ENCODE measurements around the gene LGMN. TPM values are rescaled to one million over a fixed set of nuclear protein-coding genes. Genes with fewer than 3 reads are reported as not detected.
"Not testable (repeated sequence)": the region's sequence is repeated elsewhere in the genome, so short reads cannot be mapped to it uniquely, and the experiment has no call there.

LGMN gene
- total and polyA plus RNA-seq, 8 donors = 75.4 to 251 (median 97.1) TPM

- no peaks in the 10 kb centered on the region for H3K9me3 ChIP-seq
- peaks cover 0 to 19% of the 10 kb centered on the region in 2 donors for H3K4me1 ChIP-seq
- DNase-seq (no peak), ATAC-seq (no peak)
- intact Hi-C loops (cut with DNase I) = loop anchor here in 1 of 2 donors (10.0 kb wide), 1 partner anchor 550 kb away; no protein-coding TSS in a partner anchor
- TF ChIP-seq, protein P1, sequence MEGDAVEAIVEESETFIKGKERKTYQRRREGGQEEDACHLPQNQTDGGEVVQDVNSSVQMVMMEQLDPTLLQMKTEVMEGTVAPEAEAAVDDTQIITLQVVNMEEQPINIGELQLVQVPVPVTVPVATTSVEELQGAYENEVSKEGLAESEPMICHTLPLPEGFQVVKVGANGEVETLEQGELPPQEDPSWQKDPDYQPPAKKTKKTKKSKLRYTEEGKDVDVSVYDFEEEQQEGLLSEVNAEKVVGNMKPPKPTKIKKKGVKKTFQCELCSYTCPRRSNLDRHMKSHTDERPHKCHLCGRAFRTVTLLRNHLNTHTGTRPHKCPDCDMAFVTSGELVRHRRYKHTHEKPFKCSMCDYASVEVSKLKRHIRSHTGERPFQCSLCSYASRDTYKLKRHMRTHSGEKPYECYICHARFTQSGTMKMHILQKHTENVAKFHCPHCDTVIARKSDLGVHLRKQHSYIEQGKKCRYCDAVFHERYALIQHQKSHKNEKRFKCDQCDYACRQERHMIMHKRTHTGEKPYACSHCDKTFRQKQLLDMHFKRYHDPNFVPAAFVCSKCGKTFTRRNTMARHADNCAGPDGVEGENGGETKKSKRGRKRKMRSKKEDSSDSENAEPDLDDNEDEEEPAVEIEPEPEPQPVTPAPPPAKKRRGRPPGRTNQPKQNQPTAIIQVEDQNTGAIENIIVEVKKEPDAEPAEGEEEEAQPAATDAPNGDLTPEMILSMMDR (IDR thresholded peaks at IDR 0.05) = no peak
- H3K27ac ChIP-seq = no peak overlapping the region
- no peaks in the 10 kb centered on the region for H3K27me3 ChIP-seq
- H3K36me3 ChIP-seq = peaks cover 0 to 99% of the 10 kb centered on the region in 2 donors
- no peak overlapping the region for H3K4me3 ChIP-seq
These were observed 63.4 kb downstream of the LGMN start for GRCh38 chr14:92684801-92685560.

DNA sequence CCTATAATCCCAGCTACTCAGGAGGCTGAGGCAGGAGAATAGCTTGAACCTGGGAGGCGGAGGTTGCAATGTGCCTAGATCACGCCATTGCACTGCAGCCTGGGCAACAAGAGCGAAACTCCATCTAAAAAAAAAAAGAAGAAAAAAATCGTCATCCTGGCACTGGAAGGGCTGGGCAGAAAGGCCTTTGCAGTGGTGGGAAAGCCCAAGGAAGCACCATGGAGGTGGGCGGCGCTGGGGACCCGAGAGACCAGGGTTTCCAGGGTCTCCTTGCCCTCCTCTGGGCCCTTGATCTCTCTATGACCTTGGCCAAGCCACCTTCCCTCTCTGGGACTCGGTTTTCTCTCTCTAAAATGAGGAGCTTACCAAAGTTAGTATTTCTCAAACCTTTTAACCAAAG is 65.4 kb downstream of the LGMN start:
- no peak overlapping the region for H3K4me3 ChIP-seq
- intact Hi-C loops (cut with DNase I) = loop anchor here in 1 of 2 donors (10.0 kb wide), 1 partner anchor 548 kb away; no protein-coding TSS in a partner anchor

GRCh38 chr14:92680781-92681650 is 67.4 kb downstream of the LGMN start:
- peaks cover 0 to 99% of the 10 kb centered on the region in 2 donors for H3K36me3 ChIP-seq
- H3K4me3 ChIP-seq = no peak overlapping the region
- no peak overlapping the region for H3K27ac ChIP-seq
- intact Hi-C loops (cut with DNase I) = loop anchor here in 1 of 2 donors (10.0 kb wide), 1 partner anchor 546 kb away; no protein-coding TSS in a partner anchor
- TF ChIP-seq, protein P1 (IDR thresholded peaks at IDR 0.05) = peak; percentile 97
- DNase-seq (peak; percentile 66 to 91 (median 82)), ATAC-seq (peak; percentile 89)
- H3K4me1 ChIP-seq = peaks cover 0 to 24% of the 10 kb centered on the region in 2 donors
- H3K27me3 ChIP-seq = no peaks in the 10 kb centered on the region
- H3K9me3 ChIP-seq = no peaks in the 10 kb centered on the region

More for the DNA sequence above, 65.4 kb downstream of the LGMN start:
- Histone ChIP-seq H3K9me3 (no peaks in the 10 kb centered on the region), H3K36me3 (peaks cover 0 to 99% of the 10 kb centered on the region in 2 donors), H3K27ac (no peak overlapping the region), H3K4me1 (peaks cover 0 to 19% of the 10 kb centered on the region in 2 donors), H3K27me3 (no peaks in the 10 kb centered on the region)
- ATAC-seq (no peak), DNase-seq (no peak)
- TF ChIP-seq, protein P1 (IDR thresholded peaks at IDR 0.05) = no peak

DNA sequence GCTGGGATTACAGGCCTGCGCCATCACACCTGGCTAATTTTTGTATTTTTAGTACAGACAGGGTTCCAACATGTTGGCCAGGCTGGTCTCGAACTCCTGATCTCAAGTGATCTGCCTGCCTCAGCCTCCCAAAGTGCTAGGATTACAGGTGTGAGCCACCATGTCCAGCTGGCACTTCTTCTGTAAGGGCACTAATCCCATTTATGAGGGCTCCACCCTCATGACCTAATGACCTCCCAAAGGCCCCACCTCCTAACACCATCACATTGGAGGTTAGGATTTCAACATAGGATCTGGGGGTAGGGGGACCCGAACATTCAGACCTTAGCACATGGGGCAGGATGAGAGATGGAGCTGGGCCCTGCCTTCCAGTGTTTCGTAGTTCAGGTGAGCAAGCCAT is 68.1 kb downstream of the LGMN start:
- H3K27me3 ChIP-seq, ATAC-seq, H3K27ac ChIP-seq, DNase-seq, H3K4me3 ChIP-seq, H3K9me3 ChIP-seq: not testable (repeated sequence)
- Histone ChIP-seq H3K4me1 (peaks cover 0 to 31% of the 10 kb centered on the region in 2 donors), H3K36me3 (peaks cover 0 to 97% of the 10 kb centered on the region in 2 donors)
- intact Hi-C loops (cut with DNase I) = loop anchor here in 1 of 2 donors (10.0 kb wide), 1 partner anchor 546 kb away; no protein-coding TSS in a partner anchor

- Histone ChIP-seq H3K4me3 (no peak overlapping the region), H3K9me3 (no peaks in the 10 kb centered on the region), H3K27ac (no peak overlapping the region), H3K27me3 (no peaks in the 10 kb centered on the region), H3K4me1 (peaks cover 0 to 36% of the 10 kb centered on the region in 2 donors), H3K36me3 (peaks cover 0 to 89% of the 10 kb centered on the region in 2 donors)
- ATAC-seq (no peak), DNase-seq (peak in 1 of 4 donors; percentile 48)
- TF ChIP-seq, protein P1 (IDR thresholded peaks at IDR 0.05) = no peak
- intact Hi-C loops (cut with DNase I) = loop anchor here in 1 of 2 donors (10.0 kb wide), 1 partner anchor 94 kb away; no protein-coding TSS in a partner anchor
These were observed 69.2 kb downstream of the LGMN start for GRCh38 chr14:92679246-92679645.
